SU-DHL-6 (cell line): ENCODE results near the gene LILRA2.

Source experiments
- H2AFZ ChIP-seq: fragments of 200-600 bp; sonication (generic); 2 replicates; pipeline ENCODE4 v1.6.1; 2014; ENCODE audit warnings: low read depth, mild to moderate bottlenecking, moderate library complexity, mixed read lengths, antibody characterized with exemption, low read length; ENCODE audit not compliant: severe bottlenecking
- H3F3A ChIP-seq: fragments of 200-600 bp; shearing (Covaris generic); 2 replicates; pipeline ENCODE4 v1.6.0; 2016; ENCODE audit warnings: antibody characterized with exemption, mild to moderate bottlenecking; ENCODE audit not compliant: insufficient read depth
- H3K27ac ChIP-seq: fragments of 200-600 bp; sonication (generic); 2 replicates; pipeline ENCODE4 v1.5.1; 2016; ENCODE audit warnings: low read depth, mild to moderate bottlenecking, low read length, moderate library complexity, mixed read lengths
- H3K27me3 ChIP-seq: fragments of 200-600 bp; sonication (generic), shearing (Covaris generic); 2 replicates; pipeline ENCODE4 v1.6.0; 2014; ENCODE audit warnings: mild to moderate bottlenecking, low read length
- H3K36me3 ChIP-seq: fragments of 200-600 bp; sonication (generic); 2 replicates; pipeline ENCODE4 v1.6.1; 2014; ENCODE audit warnings: mild to moderate bottlenecking, low read length, mixed read lengths
- H3K4me2 ChIP-seq: fragments of 300-600, 200-600 bp; shearing (Covaris generic), sonication (generic); 2 replicates; pipeline ENCODE4 v1.6.0; 2014; ENCODE audit warnings: low read length, low read depth, mild to moderate bottlenecking; ENCODE audit not compliant: poor library complexity, severe bottlenecking
- H3K4me3 ChIP-seq: fragments of 200-600 bp; sonication (generic); 2 replicates; pipeline ENCODE4 v1.5.1; 2014; ENCODE audit warnings: antibody characterized with exemption, low read length, mild to moderate bottlenecking, mixed read lengths; ENCODE audit not compliant: insufficient read depth, poor library complexity, severe bottlenecking
- H3K79me2 ChIP-seq: fragments of 200-600 bp; sonication (generic); 2 replicates; pipeline ENCODE4 v1.6.1; 2014; ENCODE audit warnings: mild to moderate bottlenecking, low read length, moderate library complexity; ENCODE audit not compliant: insufficient read depth
- H3K9ac ChIP-seq: fragments of 200-600 bp; sonication (generic); 2 replicates; pipeline ENCODE4 v1.7.0; 2014; ENCODE audit warnings: mild to moderate bottlenecking, low read length
- H3K9me2 ChIP-seq: fragments of 200-600 bp; sonication (generic); replicated peaks from 2 replicates; pipeline ENCODE4 v1.6.1; 2014; ENCODE audit warnings: low read length; ENCODE audit not compliant: insufficient read depth
- H3K9me3 ChIP-seq: fragments of 200-600 bp; sonication (generic); 2 replicates; pipeline ENCODE4 v1.6.1; 2014; ENCODE audit warnings: low read length, mixed read lengths; ENCODE audit not compliant: insufficient read depth
- H4K20me1 ChIP-seq: fragments of 200-600 bp; sonication (generic); 2 replicates; pipeline ENCODE4 v1.6.1; 2014; ENCODE audit warnings: low read depth, mild to moderate bottlenecking, antibody characterized with exemption, low read length, moderate library complexity, mixed read lengths
- CTCF ChIP-seq: fragments of 200-600 bp; sonication (generic); IDR thresholded peaks from one replicate; pipeline ENCODE4 v1.5.1; 2017; ENCODE audit warnings: antibody characterized with exemption, mild to moderate bottlenecking, low read length, moderate library complexity; ENCODE audit not compliant: insufficient read depth, poor library complexity, severe bottlenecking
- EZH2phosphoT487 ChIP-seq: fragments of 200-600 bp; sonication (generic), shearing (Covaris generic); conservative IDR thresholded peaks from 2 replicates; pipeline ENCODE4 v1.6.1; 2018; ENCODE audit warnings: mild to moderate bottlenecking, antibody characterized with exemption, low read length, moderate library complexity, mixed read lengths

Gene LILRA2

GRCh38 chr19:54573330-54573872 is at the start of gene LILRA2:
LILRA2 (plus strand) TSS chr19:54573790; CDS start chr19:54573879, 89 bp downstream.
- H3K9me2 ChIP-seq = no peaks in the 10 kb centered on the region
- H3F3A ChIP-seq = no peaks in the 10 kb centered on the region
- H4K20me1 ChIP-seq = no peaks in the 10 kb centered on the region
- no peak within 1 kb of the TSS for H3K4me2 ChIP-seq
- no peaks in the 10 kb centered on the region for H3K9me3 ChIP-seq
- H3K27me3 ChIP-seq = no peaks in the 10 kb centered on the region
- H3K9ac ChIP-seq = no peak within 1 kb of the TSS
- TF ChIP-seq EZH2phosphoT487 (no peak), CTCF (no peak)
- no peaks in the 10 kb centered on the region for H3K79me2 ChIP-seq
- no peak within 1 kb of the TSS for H3K27ac ChIP-seq
- no peak within 1 kb of the TSS for H3K4me3 ChIP-seq
- no peak within 1 kb of the TSS for H2AFZ ChIP-seq
- H3K36me3 ChIP-seq = no peaks in the 10 kb centered on the region

GRCh38 chr19:54525636-54526035 is 48.0 kb upstream of the LILRA2 start:
- no peaks in the 10 kb centered on the region for H3K27me3 ChIP-seq
- TF ChIP-seq CTCF = no peak
- TF ChIP-seq EZH2phosphoT487 = no peak
- no peaks in the 10 kb centered on the region for H3K9me3 ChIP-seq

GRCh38 chr19:54526972-54527371 is 46.6 kb upstream of the LILRA2 start:
- Histone ChIP-seq H2AFZ (no peak overlapping the region), H4K20me1 (no peaks in the 10 kb centered on the region), H3K4me2 (no peak overlapping the region), H3K9me2 (no peaks in the 10 kb centered on the region), H3K36me3 (no peaks in the 10 kb centered on the region), H3K9me3 (no peaks in the 10 kb centered on the region), H3K27ac (no peak overlapping the region), H3F3A (no peaks in the 10 kb centered on the region), H3K9ac (no peak overlapping the region), H3K79me2 (no peaks in the 10 kb centered on the region), H3K27me3 (no peaks in the 10 kb centered on the region), H3K4me3 (no peak overlapping the region)
- TF ChIP-seq CTCF = no peak
- no peak for TF ChIP-seq EZH2phosphoT487

More at GRCh38 chr19:54525636-54526035, 48.0 kb upstream of the LILRA2 start:
- H3K4me3 ChIP-seq = no peak overlapping the region
- H4K20me1 ChIP-seq = no peaks in the 10 kb centered on the region
- no peaks in the 10 kb centered on the region for H3K36me3 ChIP-seq
- no peak overlapping the region for H3K9ac ChIP-seq
- no peaks in the 10 kb centered on the region for H3K79me2 ChIP-seq
- no peak overlapping the region for H2AFZ ChIP-seq
- no peaks in the 10 kb centered on the region for H3F3A ChIP-seq
- no peaks in the 10 kb centered on the region for H3K9me2 ChIP-seq
- no peak overlapping the region for H3K27ac ChIP-seq
- no peak overlapping the region for H3K4me2 ChIP-seq

GRCh38 chr19:54530866-54531265 is 42.7 kb upstream of the LILRA2 start:
- Histone ChIP-seq H3K4me2 (no peak overlapping the region), H3K9me2 (no peaks in the 10 kb centered on the region), H3K79me2 (no peaks in the 10 kb centered on the region), H3K4me3 (no peak overlapping the region), H4K20me1 (no peaks in the 10 kb centered on the region), H3F3A (no peaks in the 10 kb centered on the region), H3K36me3 (no peaks in the 10 kb centered on the region), H3K9ac (no peak overlapping the region), H3K27me3 (no peaks in the 10 kb centered on the region), H2AFZ (no peak overlapping the region), H3K27ac (no peak overlapping the region), H3K9me3 (no peaks in the 10 kb centered on the region)
- TF ChIP-seq EZH2phosphoT487 = no peak
- no peak for TF ChIP-seq CTCF
